ENCODE measurements around the gene MOGAT1. TPM values are rescaled to one million over a fixed set of nuclear protein-coding genes. Genes with fewer than 3 reads are reported as not detected.
"Not testable (repeated sequence)": the region's sequence is repeated elsewhere in the genome, so short reads cannot be mapped to it uniquely, and the experiment has no call there.

MOGAT1 gene
- total RNA-seq, 1 donor from 2014 or later = not detected

- no peak for DNase-seq (ENCODE audit: low spot score)
Measured at GRCh38 chr2:222738809-222739208, 67.4 kb downstream of the MOGAT1 start.

GRCh38 chr2:222739939-222740338 lies 68.5 kb downstream of the MOGAT1 start:
- no peak for DNase-seq (ENCODE audit: low spot score)

- peak; percentile 48 for DNase-seq (ENCODE audit: low spot score)
Measured at GRCh38 chr2:222743251-222743812, 71.9 kb downstream of the MOGAT1 start.

DNA sequence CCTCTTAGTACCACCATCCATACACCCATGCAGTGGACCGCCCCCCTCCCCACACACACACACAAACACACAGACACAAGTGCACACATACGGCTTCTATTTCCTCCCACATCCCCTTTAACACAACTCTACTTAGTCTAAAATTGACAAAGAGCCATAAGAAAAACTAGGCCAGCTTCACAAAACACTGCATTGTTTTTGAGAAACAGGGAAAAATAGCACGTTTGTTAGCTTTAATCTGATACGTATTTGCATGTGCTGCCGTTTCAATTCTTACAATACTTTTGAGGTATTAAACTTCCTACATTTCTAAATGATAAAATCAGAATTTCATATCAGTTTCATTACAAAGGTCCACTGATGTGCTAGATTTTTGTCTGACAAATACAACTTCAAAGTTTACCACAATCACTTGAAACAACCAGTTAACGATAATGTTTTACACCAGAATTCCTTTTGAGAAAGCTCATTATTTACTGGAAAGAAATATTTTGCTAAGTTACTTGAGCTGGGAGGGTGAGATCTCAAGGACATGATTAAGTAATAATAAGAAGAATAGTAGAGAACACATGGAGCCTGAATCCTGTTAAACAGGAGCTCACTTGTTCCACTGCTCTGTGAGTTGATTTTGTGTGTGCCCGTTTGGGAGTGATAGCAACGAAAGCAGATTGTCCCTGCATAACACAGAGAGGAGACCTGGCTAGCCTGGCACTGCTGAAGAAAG lies 74.5 kb downstream of the MOGAT1 start:
- DNase-seq (ENCODE audit: low spot score) = no peak

DNA sequence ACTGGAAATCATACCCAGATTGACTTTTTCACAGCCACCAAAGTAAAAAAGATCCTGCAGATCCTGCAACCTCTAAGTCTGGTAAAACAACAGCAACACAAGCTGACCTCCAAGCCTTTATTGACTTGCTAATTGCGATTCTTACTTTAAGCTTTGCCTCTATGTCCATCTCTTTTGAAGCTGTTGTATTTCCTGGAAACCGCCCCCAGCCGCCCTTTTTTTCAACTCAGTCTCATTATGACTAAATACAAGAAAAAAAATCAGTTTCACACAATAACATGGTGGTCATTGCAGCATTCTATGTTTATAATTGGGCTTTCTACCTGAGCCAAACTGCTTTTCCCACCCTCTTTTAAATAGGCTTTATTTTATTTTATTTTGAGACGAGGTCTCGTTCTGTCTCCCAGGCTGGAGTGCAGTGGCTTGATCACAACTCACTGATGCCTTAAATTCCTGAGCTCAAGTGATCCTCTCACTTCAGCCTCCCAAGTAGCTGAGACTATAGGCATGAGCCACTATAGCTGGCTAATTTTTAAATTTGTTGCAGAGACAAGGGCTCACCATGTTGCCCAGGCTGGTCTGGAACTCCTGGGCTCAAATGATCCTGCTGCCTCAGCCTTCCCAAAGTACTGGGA lies 76.2 kb downstream of the MOGAT1 start:
- DNase-seq (ENCODE audit: low spot score) = no peak

DNA sequence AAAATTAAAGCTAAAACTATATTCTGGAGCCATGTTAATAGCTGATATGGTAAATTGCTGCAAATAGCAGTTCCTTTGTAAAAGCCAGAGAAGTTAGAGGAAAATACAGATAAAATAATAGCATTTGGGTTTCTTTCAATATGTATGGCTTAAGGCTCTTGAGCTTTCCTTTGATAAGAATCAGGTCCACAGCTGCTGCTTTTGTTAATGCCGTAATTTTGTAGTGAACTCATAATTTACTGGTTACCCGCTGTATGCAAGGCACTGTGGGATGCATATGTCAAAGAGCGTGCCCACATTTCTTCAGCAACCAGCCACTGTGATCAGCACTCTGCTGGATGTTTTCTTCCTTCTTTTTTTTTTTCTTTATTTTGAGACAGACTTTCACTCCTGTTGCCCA lies 79.1 kb downstream of the MOGAT1 start:
- no peak for DNase-seq (ENCODE audit: low spot score)

GRCh38 chr2:222751238-222751637 lies 79.8 kb downstream of the MOGAT1 start:
- no peak for DNase-seq (ENCODE audit: low spot score)

GRCh38 chr2:222751821-222752719 lies 80.6 kb downstream of the MOGAT1 start:
- DNase-seq (ENCODE audit: low spot score) = no peak

- no peak for DNase-seq (ENCODE audit: low spot score)
Measured at GRCh38 chr2:222752746-222753145, 81.3 kb downstream of the MOGAT1 start.

GRCh38 chr2:222753251-222753824 lies 81.9 kb downstream of the MOGAT1 start:
- peak; percentile 25 for DNase-seq (ENCODE audit: low spot score)

DNA sequence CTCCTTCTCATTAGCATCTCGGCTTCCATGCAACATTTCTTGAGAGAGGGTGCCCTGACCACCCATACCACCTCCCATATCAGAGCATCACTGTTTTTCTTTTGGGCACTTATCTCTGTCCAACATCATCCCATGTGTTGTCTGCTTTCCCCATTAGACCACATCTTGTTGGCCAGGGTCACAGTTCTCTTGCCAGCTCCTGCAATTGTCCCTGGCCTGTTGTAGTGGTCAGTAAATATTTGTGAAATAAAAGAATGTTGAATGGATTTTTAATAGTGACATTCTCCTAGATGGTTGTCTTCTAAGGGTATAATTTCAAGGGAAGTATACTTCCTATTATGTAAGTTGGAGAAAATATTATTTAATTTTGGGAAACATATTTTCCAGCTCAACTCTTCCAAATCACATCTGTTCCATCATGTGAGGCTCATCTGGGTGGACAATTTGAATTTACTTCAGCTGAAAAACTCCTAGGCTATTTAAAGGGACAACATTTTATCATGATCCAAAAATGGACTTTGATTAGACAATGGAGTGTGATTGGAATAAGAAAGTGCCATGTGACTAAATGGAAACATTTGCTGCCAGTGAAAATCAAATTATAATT lies 83.0 kb downstream of the MOGAT1 start:
- DNase-seq (ENCODE audit: low spot score) = no peak

- not testable (repeated sequence) for DNase-seq (ENCODE audit: low spot score)
Measured at GRCh38 chr2:222755593-222755992, 84.1 kb downstream of the MOGAT1 start.

DNA sequence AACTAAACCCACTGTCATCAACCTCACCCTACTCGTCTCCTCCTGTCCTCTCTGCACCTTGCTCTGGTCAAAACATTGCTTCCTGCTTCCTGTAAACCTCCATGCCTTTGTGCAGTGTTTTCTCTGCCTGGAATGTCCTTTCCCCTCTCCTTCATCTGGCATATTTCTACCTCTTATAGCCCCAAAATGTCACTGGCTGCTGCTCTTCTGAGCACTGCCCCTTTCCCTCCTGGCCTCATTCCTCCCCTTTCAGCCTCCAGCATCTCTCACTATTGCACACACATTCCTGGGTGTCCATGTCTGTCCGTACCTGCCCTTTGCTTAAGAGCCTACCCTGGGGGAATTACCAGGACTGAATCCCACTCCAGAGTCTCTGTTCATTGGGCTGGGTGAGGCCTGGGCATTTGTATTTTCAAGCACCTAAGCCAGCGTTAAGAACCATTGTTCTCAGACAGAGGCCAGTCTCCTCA lies 84.9 kb downstream of the MOGAT1 start:
- no peak for DNase-seq (ENCODE audit: low spot score)

GRCh38 chr2:222756951-222757650 lies 85.6 kb downstream of the MOGAT1 start:
- no peak for DNase-seq (ENCODE audit: low spot score)

Other genes with a start within 250 kb of the MOGAT1 start
- gene SGPP2, start 247.1 kb upstream of the MOGAT1 start, total RNA-seq (ENCODE audit: insufficient read depth, low replicate concordance) = 1.2 TPM
- gene FARSB, start 15.6 kb upstream of the MOGAT1 start, total RNA-seq (ENCODE audit: insufficient read depth, low replicate concordance) = 12.0 TPM
- 55.6 TPM for gene ACSL3, start 189.4 kb downstream of the MOGAT1 start, total RNA-seq (ENCODE audit: insufficient read depth, low replicate concordance)

Measured in umbilical cord (tissue), 2 donors.